ENCODE results near the gene GP9.
"Not testable (repeated sequence)": the region's sequence is repeated elsewhere in the genome, so short reads cannot be mapped to it uniquely, and the experiment has no call there.

Gene GP9

GRCh38 chr3:129111076-129111780 lies 50.6 kb downstream of the GP9 start:
- not testable (repeated sequence) for DNase-seq (ENCODE audit: low read depth)

Data from activated T-cell treated with anti-CD3 and anti-CD28 coated beads for 24 hours (primary cell).